Neural cell (in vitro differentiated cells): ENCODE results near the gene TNFSF12. TPM values are rescaled to one million over a fixed set of nuclear protein-coding genes. Genes with fewer than 3 reads are reported as not detected.

Experiments used
- H2AFZ ChIP-seq: fragments of 200-600, 300-800 bp; sonication (generic), shearing (Covaris generic); 2 replicates; pipeline ENCODE4 v1.6.0; 2014; ENCODE audit warnings: low read depth, mild to moderate bottlenecking, antibody characterized with exemption, low read length, moderate library complexity
- H3F3A ChIP-seq: fragments of 200-600 bp; shearing (Covaris generic); 2 replicates; pipeline ENCODE4 v1.6.1; 2016; ENCODE audit warnings: mild to moderate bottlenecking, moderate library complexity, mixed read lengths, antibody characterized with exemption, low read length; ENCODE audit not compliant: insufficient read depth, poor library complexity, severe bottlenecking
- H3K27ac ChIP-seq: fragments of 200-600, 300-800 bp; sonication (generic), shearing (Covaris generic); 2 replicates; pipeline ENCODE4 v1.5.1; 2014; ENCODE audit warnings: mild to moderate bottlenecking, low read length, moderate library complexity
- H3K27me3 ChIP-seq: fragments of 300-800, 200-600 bp; sonication (generic), shearing (Covaris generic); 2 replicates; pipeline ENCODE4 v1.6.0; 2014; ENCODE audit warnings: mild to moderate bottlenecking, low read depth, low read length, moderate library complexity; ENCODE audit not compliant: insufficient read depth
- H3K36me3 ChIP-seq: fragments of 300-800, 200-600 bp; sonication (generic), shearing (Covaris generic); 2 replicates; pipeline ENCODE4 v1.5.1; 2014; ENCODE audit warnings: mild to moderate bottlenecking, antibody characterized with exemption, low read length, moderate library complexity; ENCODE audit not compliant: insufficient read depth
- H3K4me2 ChIP-seq: fragments of 300-800, 200-600 bp; sonication (generic), shearing (Covaris generic); 2 replicates; pipeline ENCODE4 v1.6.0; 2014; ENCODE audit warnings: mild to moderate bottlenecking, low read length
- H3K4me3 ChIP-seq: fragments of 300-800, 200-600 bp; sonication (generic), shearing (Covaris generic); 2 replicates; pipeline ENCODE4 v1.5.1; 2014; ENCODE audit warnings: mild to moderate bottlenecking, low read length, moderate library complexity
- H3K79me2 ChIP-seq: fragments of 200-600 bp; shearing (Covaris generic); replicated peaks from 2 replicates; pipeline ENCODE4 v1.6.0; 2014; ENCODE audit warnings: mild to moderate bottlenecking, low read length, moderate library complexity; ENCODE audit not compliant: insufficient read depth
- H3K9ac ChIP-seq: fragments of 300-800, 200-600 bp; sonication (generic), shearing (Covaris generic); 2 replicates; pipeline ENCODE4 v1.6.1; 2016; ENCODE audit warnings: mild to moderate bottlenecking, low read length, mixed read lengths
- H3K9me2 ChIP-seq: fragments of 200-600 bp; shearing (Covaris generic); 2 replicates; pipeline ENCODE4 v1.6.1; 2016; ENCODE audit warnings: mild to moderate bottlenecking, low read length, mixed read lengths; ENCODE audit not compliant: insufficient read depth
- H3K9me3 ChIP-seq: fragments of 200-600, 300-800 bp; sonication (generic), shearing (Covaris generic); 2 replicates; pipeline ENCODE4 v1.6.1; 2016; ENCODE audit warnings: mild to moderate bottlenecking, mixed run types, low read length, moderate library complexity, mixed read lengths
- H4K20me1 ChIP-seq: fragments of 200-600 bp; shearing (Covaris generic); 2 replicates; pipeline ENCODE4 v1.6.1; 2016; ENCODE audit warnings: mild to moderate bottlenecking, mixed run types; ENCODE audit not compliant: insufficient read depth
- CTCF ChIP-seq: fragments of 450-650 bp; IDR thresholded peaks from 2 replicates; pipeline ENCODE4 v1.5.1; 2014; ENCODE audit warnings: antibody characterized with exemption, mild to moderate bottlenecking, moderate library complexity; ENCODE audit not compliant: poor library complexity, severe bottlenecking
- EP300 ChIP-seq: fragments of 450-650 bp; conservative IDR thresholded peaks from 2 replicates; pipeline ENCODE4 v1.6.1; 2014; ENCODE audit warnings: antibody characterized with exemption, mild to moderate bottlenecking, moderate library complexity; ENCODE audit not compliant: poor library complexity, severe bottlenecking
- EZH2 ChIP-seq: fragments of 200-600, 300-800 bp; shearing (Covaris generic), sonication (generic); IDR thresholded peaks from 2 replicates; pipeline ENCODE4 v1.6.1; 2014; ENCODE audit warnings: antibody characterized with exemption, low read length, borderline replicate concordance, mild to moderate bottlenecking; ENCODE audit not compliant: insufficient read depth, poor library complexity, severe bottlenecking
- MXI1 ChIP-seq: fragments of 450-650 bp; conservative IDR thresholded peaks from 2 replicates; pipeline ENCODE4 v1.6.1; 2014; ENCODE audit warnings: antibody characterized with exemption, mild to moderate bottlenecking; ENCODE audit not compliant: poor library complexity, severe bottlenecking
- POLR2AphosphoS5 ChIP-seq: IDR thresholded peaks from 2 replicates; pipeline ENCODE4 v1.6.1; 2012
- REST ChIP-seq: IDR thresholded peaks from 2 replicates; pipeline ENCODE4 v1.6.1; 2012; ENCODE audit warnings: borderline replicate concordance
- SMC3 ChIP-seq: fragments of 450-650 bp; conservative IDR thresholded peaks from 2 replicates; pipeline ENCODE4 v1.6.1; 2014; ENCODE audit warnings: antibody characterized with exemption, mild to moderate bottlenecking, moderate library complexity; ENCODE audit not compliant: poor library complexity
- polyA plus RNA-seq: library from polyadenylated mRNA; depleted of rRNA; stranded (reverse); fragments of >200 nt; gene quantifications from 2 replicates; pipeline ENCODE4 v1.2.3, GENCODE V29; 2014

Gene TNFSF12
- polyA plus RNA-seq, 1 donor from 2014 or later, result not detected

- H3K36me3 ChIP-seq, result peaks cover 7% of the 10 kb centered on the region
- no peaks in the 10 kb centered on the region for H4K20me1 ChIP-seq
- H3K9me3 ChIP-seq, result no peaks in the 10 kb centered on the region
- no peak overlapping the region for H3K4me2 ChIP-seq
- no peaks in the 10 kb centered on the region for H3K79me2 ChIP-seq
- TF ChIP-seq POLR2AphosphoS5, result no peak
- TF ChIP-seq CTCF, result no peak
- H3K9ac ChIP-seq, result no peak overlapping the region
- no peaks in the 10 kb centered on the region for H3K9me2 ChIP-seq
- H3K4me3 ChIP-seq, result no peak overlapping the region
- no peaks in the 10 kb centered on the region for H3K27me3 ChIP-seq
- no peaks in the 10 kb centered on the region for H3F3A ChIP-seq
- H2AFZ ChIP-seq, result no peak overlapping the region
- no peak overlapping the region for H3K27ac ChIP-seq
These were observed 42.7 kb downstream of the TNFSF12 start for GRCh38 chr17:7591596-7591995.

DNA sequence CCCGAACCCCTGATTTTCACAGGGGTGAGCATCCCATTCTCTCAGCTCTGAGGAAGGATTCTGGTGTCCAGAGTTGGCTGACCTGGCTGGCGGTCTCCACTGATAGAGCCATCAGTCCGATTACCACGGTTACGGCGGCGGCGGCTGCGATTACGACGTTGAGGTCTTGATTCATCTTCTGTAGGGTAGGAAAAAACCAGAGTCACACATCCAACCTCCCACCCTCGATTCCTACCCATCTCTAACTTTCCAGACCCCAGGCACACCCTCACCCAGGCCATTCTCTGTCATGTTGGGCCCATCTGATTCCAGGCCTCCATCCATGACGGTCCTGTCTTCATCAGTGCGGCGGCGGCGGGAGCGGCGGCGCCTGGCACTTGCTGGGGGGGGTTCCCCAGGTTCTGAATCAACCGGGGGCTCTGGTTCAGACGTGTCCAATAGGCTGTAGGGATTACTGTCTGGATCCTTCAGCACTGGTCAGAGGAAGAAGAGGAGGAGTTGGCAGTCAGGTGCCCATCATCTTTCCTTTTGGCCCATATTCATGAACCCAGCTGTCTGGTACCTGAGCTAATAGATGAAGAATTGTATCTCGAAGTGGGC, 43.7 kb downstream of the TNFSF12 start:
- H3K9me2 ChIP-seq, result no peaks in the 10 kb centered on the region
- H3K36me3 ChIP-seq, result peaks cover 7% of the 10 kb centered on the region
- H3K27me3 ChIP-seq, result no peaks in the 10 kb centered on the region
- no peak overlapping the region for H3K27ac ChIP-seq
- no peak for TF ChIP-seq MXI1
- no peak for TF ChIP-seq REST
- TF ChIP-seq SMC3, result no peak
- TF ChIP-seq EP300, result no peak
- TF ChIP-seq POLR2AphosphoS5, result no peak
- no peak for TF ChIP-seq CTCF
- TF ChIP-seq EZH2, result no peak
- no peaks in the 10 kb centered on the region for H4K20me1 ChIP-seq
- no peak overlapping the region for H3K4me3 ChIP-seq
- no peak overlapping the region for H3K4me2 ChIP-seq
- H2AFZ ChIP-seq, result no peak overlapping the region
- H3K9me3 ChIP-seq, result no peaks in the 10 kb centered on the region
- H3K9ac ChIP-seq, result no peak overlapping the region
- no peaks in the 10 kb centered on the region for H3K79me2 ChIP-seq
- H3F3A ChIP-seq, result no peaks in the 10 kb centered on the region
